Muscle layer of duodenum (tissue), 2 donors: ENCODE data around the gene HCN1.

Experiments
- H3K27ac ChIP-seq: one replicate; pipeline ENCODE4 v1.7.0; 2013; ENCODE audit warnings: mild to moderate bottlenecking, low read length
- H3K27me3 ChIP-seq: one replicate; pipeline ENCODE4 v1.7.0; 2013; ENCODE audit warnings: low read depth, mild to moderate bottlenecking, control low read depth, low read length
- H3K36me3 ChIP-seq, 2 donors: one replicate each; pipeline ENCODE4 v1.7.0; 2013; ENCODE audit warnings: low read length in 2 of 2, control low read depth in 1 of 2, mild to moderate bottlenecking in 1 of 2; ENCODE audit not compliant: insufficient read depth in 2 of 2, control insufficient read depth in 1 of 2
- H3K4me1 ChIP-seq, 2 donors: one replicate each; pipeline ENCODE4 v1.7.0; 2013; ENCODE audit warnings: low read length in 2 of 2, mild to moderate bottlenecking in 2 of 2, control low read depth in 1 of 2, moderate library complexity in 1 of 2; ENCODE audit not compliant: insufficient read depth in 2 of 2, control insufficient read depth in 1 of 2
- H3K4me3 ChIP-seq, 2 donors: one replicate each; pipeline ENCODE4 v1.7.0; 2013; ENCODE audit warnings: low read length in 2 of 2, low read depth in 1 of 2, mild to moderate bottlenecking in 1 of 2
- H3K9me3 ChIP-seq, 2 donors: one replicate each; pipeline ENCODE4 v1.7.0; 2013; ENCODE audit warnings: low read length in 2 of 2, control low read depth in 1 of 2, mild to moderate bottlenecking in 1 of 2; ENCODE audit not compliant: control insufficient read depth in 1 of 2
- donor health status: healthy.

Gene HCN1

GRCh38 chr5:45686620-45687019, 9.6 kb downstream of the HCN1 start:
- no peaks in the 10 kb centered on the region for H3K9me3 ChIP-seq
- H3K27ac ChIP-seq, result no peak overlapping the region
- no peaks in the 10 kb centered on the region for H3K27me3 ChIP-seq
- H3K36me3 ChIP-seq, result no peaks in the 10 kb centered on the region
- H3K4me3 ChIP-seq, result no peak overlapping the region
- H3K4me1 ChIP-seq, result no peaks in the 10 kb centered on the region

GRCh38 chr5:45684118-45684517, 12.1 kb downstream of the HCN1 start:
- Histone ChIP-seq H3K4me1 (no peaks in the 10 kb centered on the region), H3K27me3 (no peaks in the 10 kb centered on the region), H3K4me3 (no peak overlapping the region), H3K27ac (no peak overlapping the region), H3K9me3 (no peaks in the 10 kb centered on the region), H3K36me3 (no peaks in the 10 kb centered on the region)

GRCh38 chr5:45680950-45681349, 15.2 kb downstream of the HCN1 start:
- no peaks in the 10 kb centered on the region for H3K36me3 ChIP-seq
- H3K27ac ChIP-seq, result no peak overlapping the region
- no peak overlapping the region for H3K4me3 ChIP-seq
- no peaks in the 10 kb centered on the region for H3K27me3 ChIP-seq
- no peaks in the 10 kb centered on the region for H3K9me3 ChIP-seq
- no peaks in the 10 kb centered on the region for H3K4me1 ChIP-seq

- Histone ChIP-seq H3K27ac (no peak overlapping the region), H3K36me3 (no peaks in the 10 kb centered on the region), H3K9me3 (no peaks in the 10 kb centered on the region), H3K27me3 (no peaks in the 10 kb centered on the region), H3K4me3 (no peak overlapping the region), H3K4me1 (no peaks in the 10 kb centered on the region)
Measured at GRCh38 chr5:45677524-45677923, 18.7 kb downstream of the HCN1 start.

GRCh38 chr5:45672271-45672670, 23.9 kb downstream of the HCN1 start:
- Histone ChIP-seq H3K27me3 (no peaks in the 10 kb centered on the region), H3K27ac (no peak overlapping the region), H3K36me3 (no peaks in the 10 kb centered on the region), H3K4me3 (no peak overlapping the region), H3K4me1 (no peaks in the 10 kb centered on the region), H3K9me3 (no peaks in the 10 kb centered on the region)

GRCh38 chr5:45648744-45649143, 47.4 kb downstream of the HCN1 start:
- Histone ChIP-seq H3K9me3 (no peaks in the 10 kb centered on the region), H3K27me3 (no peaks in the 10 kb centered on the region), H3K27ac (no peak overlapping the region), H3K4me3 (no peak overlapping the region), H3K4me1 (no peaks in the 10 kb centered on the region), H3K36me3 (no peaks in the 10 kb centered on the region)

GRCh38 chr5:45643056-45643455, 53.1 kb downstream of the HCN1 start:
- Histone ChIP-seq H3K4me1 (no peaks in the 10 kb centered on the region), H3K27me3 (no peaks in the 10 kb centered on the region), H3K36me3 (no peaks in the 10 kb centered on the region), H3K4me3 (no peak overlapping the region), H3K27ac (no peak overlapping the region), H3K9me3 (no peaks in the 10 kb centered on the region)

GRCh38 chr5:45642370-45642769, 53.8 kb downstream of the HCN1 start:
- H3K27ac ChIP-seq, result no peak overlapping the region
- no peak overlapping the region for H3K4me3 ChIP-seq
- no peaks in the 10 kb centered on the region for H3K4me1 ChIP-seq
- no peaks in the 10 kb centered on the region for H3K36me3 ChIP-seq
- no peaks in the 10 kb centered on the region for H3K27me3 ChIP-seq
- no peaks in the 10 kb centered on the region for H3K9me3 ChIP-seq

- Histone ChIP-seq H3K4me1 (no peaks in the 10 kb centered on the region), H3K27me3 (no peaks in the 10 kb centered on the region), H3K4me3 (no peak overlapping the region), H3K27ac (no peak overlapping the region), H3K9me3 (no peaks in the 10 kb centered on the region), H3K36me3 (no peaks in the 10 kb centered on the region)
Measured at GRCh38 chr5:45639040-45639439, 57.1 kb downstream of the HCN1 start.

GRCh38 chr5:45627076-45627656, 69.0 kb downstream of the HCN1 start:
- no peak overlapping the region for H3K4me3 ChIP-seq
- no peak overlapping the region for H3K27ac ChIP-seq
- H3K4me1 ChIP-seq, result no peaks in the 10 kb centered on the region
- H3K9me3 ChIP-seq, result no peaks in the 10 kb centered on the region
- H3K36me3 ChIP-seq, result no peaks in the 10 kb centered on the region
- H3K27me3 ChIP-seq, result no peaks in the 10 kb centered on the region

GRCh38 chr5:45623832-45624231, 72.3 kb downstream of the HCN1 start:
- H3K36me3 ChIP-seq, result no peaks in the 10 kb centered on the region
- no peak overlapping the region for H3K27ac ChIP-seq
- no peak overlapping the region for H3K4me3 ChIP-seq
- H3K9me3 ChIP-seq, result no peaks in the 10 kb centered on the region
- no peaks in the 10 kb centered on the region for H3K4me1 ChIP-seq
- no peaks in the 10 kb centered on the region for H3K27me3 ChIP-seq

GRCh38 chr5:45622365-45622764, 73.8 kb downstream of the HCN1 start:
- Histone ChIP-seq H3K27ac (no peak overlapping the region), H3K27me3 (no peaks in the 10 kb centered on the region), H3K4me1 (no peaks in the 10 kb centered on the region), H3K36me3 (no peaks in the 10 kb centered on the region), H3K4me3 (no peak overlapping the region), H3K9me3 (no peaks in the 10 kb centered on the region)
